Cardiac muscle cell (in vitro differentiated cells and primary cell): ENCODE measurements around the gene OLFML1. TPM values are rescaled to one million over a fixed set of nuclear protein-coding genes. Genes with fewer than 3 reads are reported as not detected.

Experiments
- DNase-seq, 2 donors: peaks; one replicate each; pipeline versions ENCODE4 v3.0.0 to v3.0.0-alpha.2; 2010 to 2017; ENCODE audit warnings: low read depth in 1 of 2, low spot score in 1 of 2
- H3K27ac ChIP-seq: fragments of 200-600 bp; sonication (generic); 2 replicates; pipeline ENCODE4 v1.5.1; 2016
- H3K27me3 ChIP-seq: fragments of 200-600 bp; sonication (generic); 2 replicates; pipeline ENCODE4 v1.6.0; 2016; ENCODE audit warnings: control low read depth
- H3K36me3 ChIP-seq: fragments of 200-600 bp; sonication (generic); 2 replicates; pipeline ENCODE4 v1.5.1; 2016; ENCODE audit warnings: control low read depth
- H3K4me1 ChIP-seq: fragments of 200-600 bp; sonication (generic); 2 replicates; pipeline ENCODE4 v1.8.1; 2017; ENCODE audit warnings: low read depth, mild to moderate bottlenecking, mixed run types
- H3K4me3 ChIP-seq: fragments of 200-600 bp; sonication (generic); 2 replicates; pipeline ENCODE4 v1.5.1; 2016; ENCODE audit warnings: mild to moderate bottlenecking
- H3K9me3 ChIP-seq: fragments of 200-600 bp; sonication (generic); 2 replicates; pipeline ENCODE4 v1.5.1; 2017; ENCODE audit warnings: low read depth, mild to moderate bottlenecking, control low read depth
- CTCF ChIP-seq: IDR thresholded peaks from 2 replicates; pipeline ENCODE4 v1.5.1; 2012; ENCODE audit warnings: low read depth, mild to moderate bottlenecking, low read length
- polyA plus RNA-seq: library from polyadenylated mRNA; unstranded; fragments of >200 nt; fragmentation: Nextera tagmentation; extraction: Ambion mirVana; gene quantifications from 2 replicates; pipeline ENCODE4 v1.2.1, GENCODE V29; 2016
- total RNA-seq: library from RNA; depleted of rRNA; stranded (reverse); fragments of >200 nt; gene quantifications from 2 replicates; pipeline ENCODE4 v1.2.3, GENCODE V29; 2016

OLFML1 gene
- total and polyA plus RNA-seq, 2 experiments from 2014 or later, result 0.39 to 1.1 TPM

GRCh38 chr11:7484131-7484530, 1.2 kb upstream of the OLFML1 start:
- H3K4me3 ChIP-seq, result no peak overlapping the region
- H3K9me3 ChIP-seq, result no peaks in the 10 kb centered on the region
- TF ChIP-seq CTCF, result no peak
- H3K27ac ChIP-seq, result peak overlapping the region; percentile 55
- peaks cover 9% of the 10 kb centered on the region for H3K4me1 ChIP-seq
- H3K27me3 ChIP-seq, result no peaks in the 10 kb centered on the region
- no peaks in the 10 kb centered on the region for H3K36me3 ChIP-seq
- no peak for DNase-seq

GRCh38 chr11:7484645-7485044, 661 bp upstream of the OLFML1 start:
- TF ChIP-seq CTCF, result no peak
- H3K9me3 ChIP-seq, result no peaks in the 10 kb centered on the region
- peak; percentile 4 to 37 for DNase-seq
- H3K36me3 ChIP-seq, result no peaks in the 10 kb centered on the region
- peak overlapping the region; percentile 55 for H3K27ac ChIP-seq
- no peak overlapping the region for H3K4me3 ChIP-seq
- H3K4me1 ChIP-seq, result peaks cover 9% of the 10 kb centered on the region
- no peaks in the 10 kb centered on the region for H3K27me3 ChIP-seq

- H3K4me3 ChIP-seq, result no peak overlapping the region
- H3K27ac ChIP-seq, result no peak overlapping the region
- no peaks in the 10 kb centered on the region for H3K36me3 ChIP-seq
- H3K27me3 ChIP-seq, result no peaks in the 10 kb centered on the region
- H3K9me3 ChIP-seq, result no peaks in the 10 kb centered on the region
- peaks cover 9% of the 10 kb centered on the region for H3K4me1 ChIP-seq
- TF ChIP-seq CTCF, result no peak
- DNase-seq, result no peak
Measured at GRCh38 chr11:7486098-7486780, 933 bp downstream of the OLFML1 start.

GRCh38 chr11:7486781-7487140, 1.5 kb downstream of the OLFML1 start:
- H3K27ac ChIP-seq, result no peak overlapping the region
- H3K4me1 ChIP-seq, result peaks cover 9% of the 10 kb centered on the region
- no peaks in the 10 kb centered on the region for H3K27me3 ChIP-seq
- no peak for TF ChIP-seq CTCF
- peak; percentile 10 to 16 for DNase-seq
- no peaks in the 10 kb centered on the region for H3K9me3 ChIP-seq
- H3K36me3 ChIP-seq, result no peaks in the 10 kb centered on the region
- no peak overlapping the region for H3K4me3 ChIP-seq

- H3K27me3 ChIP-seq, result no peaks in the 10 kb centered on the region
- no peaks in the 10 kb centered on the region for H3K36me3 ChIP-seq
- no peaks in the 10 kb centered on the region for H3K9me3 ChIP-seq
- H3K4me1 ChIP-seq, result peaks cover 9% of the 10 kb centered on the region
- no peak overlapping the region for H3K4me3 ChIP-seq
- no peak overlapping the region for H3K27ac ChIP-seq
- TF ChIP-seq CTCF, result no peak
- DNase-seq, result no peak
Measured at GRCh38 chr11:7487360-7487759, 2.1 kb downstream of the OLFML1 start.
